ENCODE measurements around the gene GRK1. TPM values are rescaled to one million over a fixed set of nuclear protein-coding genes. Genes with fewer than 3 reads are reported as not detected.

GRK1 gene
- total RNA-seq, 1 experiment from 2014 or later = not detected

DNA sequence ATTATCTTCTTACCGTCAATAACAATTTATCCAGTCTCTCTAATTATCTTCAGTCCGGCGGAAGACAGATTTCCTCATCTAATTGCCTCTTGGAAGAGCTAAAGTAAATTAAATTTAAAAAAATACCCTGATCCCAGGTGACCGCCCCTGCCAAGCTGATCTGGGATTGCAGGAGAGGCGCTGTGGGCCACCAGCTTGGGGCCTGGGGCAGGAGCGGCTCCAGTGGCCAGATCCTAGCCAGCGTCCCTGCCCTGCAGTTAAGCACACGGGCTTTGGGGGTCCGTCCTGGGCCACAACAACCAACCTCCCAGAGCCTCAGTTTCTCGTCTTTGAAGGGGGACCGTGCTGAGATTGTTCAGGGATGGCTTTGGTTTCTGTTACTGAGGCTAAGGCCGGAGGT is 79.7 kb downstream of the GRK1 start:
- Histone ChIP-seq H3K36me3 (ENCODE audit: insufficient read depth, low read length) (no peaks in the 10 kb centered on the region), H3K9me2 (replicated peaks; ENCODE audit: insufficient read depth, low read length) (no peaks in the 10 kb centered on the region), H3K27me3 (ENCODE audit: low read length) (no peaks in the 10 kb centered on the region), H3K4me1 (ENCODE audit: low read length) (peaks cover 10% of the 10 kb centered on the region), H3K79me2 (ENCODE audit: low read length) (no peaks in the 10 kb centered on the region), H3K4me3 (ENCODE audit: low read length) (no peak overlapping the region), H4K20me1 (ENCODE audit: insufficient read depth, low read depth, low read length) (no peaks in the 10 kb centered on the region; the same call in 1 of the 2 replicates), H3K27ac (ENCODE audit: low read length) (no peak overlapping the region), H3K4me2 (ENCODE audit: low read depth, low read length, poor library complexity, severe bottlenecking) (no peak overlapping the region), H2AFZ (ENCODE audit: low read length) (no peak overlapping the region), H3K9me3 (ENCODE audit: low read length) (peaks cover 5% of the 10 kb centered on the region; the same call in 1 of the 2 replicates), H3K9ac (ENCODE audit: low read length) (no peak overlapping the region)
- DNase-seq = no peak

DNA sequence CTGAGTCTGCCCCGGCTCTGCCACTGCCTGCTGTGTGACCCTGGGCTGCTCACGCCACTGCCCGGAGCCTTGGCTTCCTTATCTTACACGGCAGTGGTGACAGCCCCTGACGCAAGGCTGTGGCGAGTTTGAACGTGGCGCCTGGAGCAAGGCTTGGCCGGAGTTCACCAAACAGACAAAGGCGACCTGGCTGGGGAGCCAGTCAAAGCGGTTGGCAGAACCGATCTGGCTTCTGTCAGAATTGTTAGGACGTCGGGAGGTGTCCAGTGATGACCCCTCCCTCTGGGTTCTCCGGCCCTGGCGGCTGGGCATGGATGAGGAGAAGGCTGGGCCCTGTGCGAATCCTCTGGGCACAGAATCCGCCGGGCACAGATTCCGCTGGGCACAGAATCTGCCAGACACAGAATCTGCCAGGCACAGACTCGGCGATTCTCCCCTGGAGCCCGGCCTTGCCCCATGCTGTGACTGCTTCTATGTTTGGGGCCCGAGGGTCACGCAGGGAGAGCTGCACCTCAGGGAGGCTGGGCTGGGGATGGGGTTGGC is 80.3 kb downstream of the GRK1 start:
- Histone ChIP-seq H3K27ac (ENCODE audit: low read length) (no peak overlapping the region), H3K9ac (ENCODE audit: low read length) (no peak overlapping the region), H3K9me2 (replicated peaks; ENCODE audit: insufficient read depth, low read length) (no peaks in the 10 kb centered on the region), H3K4me3 (ENCODE audit: low read length) (no peak overlapping the region), H3K27me3 (ENCODE audit: low read length) (no peaks in the 10 kb centered on the region), H4K20me1 (ENCODE audit: insufficient read depth, low read depth, low read length) (no peaks in the 10 kb centered on the region; the same call in 1 of the 2 replicates), H3K9me3 (ENCODE audit: low read length) (peaks cover 5% of the 10 kb centered on the region; the same call in 1 of the 2 replicates), H3K79me2 (ENCODE audit: low read length) (no peaks in the 10 kb centered on the region), H3K36me3 (ENCODE audit: insufficient read depth, low read length) (no peaks in the 10 kb centered on the region), H3K4me1 (ENCODE audit: low read length) (peaks cover 3% of the 10 kb centered on the region), H2AFZ (ENCODE audit: low read length) (no peak overlapping the region), H3K4me2 (ENCODE audit: low read depth, low read length, poor library complexity, severe bottlenecking) (no peak overlapping the region)
- no peak for DNase-seq

DNA sequence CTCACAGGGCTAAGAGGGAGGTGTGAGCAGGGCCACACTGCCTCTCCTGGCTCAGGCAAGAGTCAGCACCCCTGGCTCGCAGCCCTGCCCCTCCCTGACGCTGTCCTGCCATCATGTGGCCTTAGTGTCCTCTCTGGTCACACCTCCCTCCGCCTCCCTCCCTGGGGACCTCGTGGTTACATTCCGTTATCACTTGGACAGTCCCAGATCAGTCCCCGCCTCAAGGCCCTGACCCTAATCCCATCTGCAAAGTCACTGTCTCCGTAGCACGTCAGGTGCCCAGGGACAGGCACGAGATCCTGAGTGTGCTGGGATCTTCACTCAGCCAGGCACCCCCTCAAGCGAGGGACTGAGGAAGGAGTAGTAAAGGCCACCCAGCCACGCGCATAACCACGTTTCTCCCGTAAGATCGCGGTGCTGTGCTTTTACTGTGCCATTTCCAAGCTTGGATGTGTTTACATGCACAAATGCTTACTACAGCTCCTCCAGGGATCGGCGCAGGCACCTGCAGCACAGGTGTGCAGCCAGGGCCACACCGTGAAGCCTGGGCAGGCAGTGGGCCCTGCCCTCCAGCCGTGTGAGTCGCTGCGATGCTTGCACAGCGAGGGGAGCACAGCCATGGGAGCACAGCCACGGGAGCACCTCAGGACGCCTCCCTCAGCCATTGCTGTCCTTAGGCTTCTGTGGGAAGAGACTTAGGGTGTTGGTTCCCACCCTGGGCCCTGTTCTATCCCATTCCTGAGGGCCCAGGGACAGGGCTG is 81.3 kb downstream of the GRK1 start:
- H3K79me2 ChIP-seq (ENCODE audit: low read length) = no peaks in the 10 kb centered on the region
- no peaks in the 10 kb centered on the region for H3K27me3 ChIP-seq (ENCODE audit: low read length)
- DNase-seq = no peak
- no peaks in the 10 kb centered on the region for H4K20me1 ChIP-seq (ENCODE audit: insufficient read depth, low read depth, low read length)
- no peaks in the 10 kb centered on the region for H3K36me3 ChIP-seq (ENCODE audit: insufficient read depth, low read length)
- no peak overlapping the region for H3K4me2 ChIP-seq (ENCODE audit: low read depth, low read length, poor library complexity, severe bottlenecking)
- H3K27ac ChIP-seq (ENCODE audit: low read length) = no peak overlapping the region
- peaks cover 5% of the 10 kb centered on the region; the same call in 1 of the 2 replicates for H3K9me3 ChIP-seq (ENCODE audit: low read length)
- H2AFZ ChIP-seq (ENCODE audit: low read length) = no peak overlapping the region
- no peaks in the 10 kb centered on the region for H3K9me2 ChIP-seq (replicated peaks; ENCODE audit: insufficient read depth, low read length)
- H3K4me1 ChIP-seq (ENCODE audit: low read length) = no peaks in the 10 kb centered on the region
- H3K9ac ChIP-seq (ENCODE audit: low read length) = no peak overlapping the region
- no peak overlapping the region for H3K4me3 ChIP-seq (ENCODE audit: low read length)

DNA sequence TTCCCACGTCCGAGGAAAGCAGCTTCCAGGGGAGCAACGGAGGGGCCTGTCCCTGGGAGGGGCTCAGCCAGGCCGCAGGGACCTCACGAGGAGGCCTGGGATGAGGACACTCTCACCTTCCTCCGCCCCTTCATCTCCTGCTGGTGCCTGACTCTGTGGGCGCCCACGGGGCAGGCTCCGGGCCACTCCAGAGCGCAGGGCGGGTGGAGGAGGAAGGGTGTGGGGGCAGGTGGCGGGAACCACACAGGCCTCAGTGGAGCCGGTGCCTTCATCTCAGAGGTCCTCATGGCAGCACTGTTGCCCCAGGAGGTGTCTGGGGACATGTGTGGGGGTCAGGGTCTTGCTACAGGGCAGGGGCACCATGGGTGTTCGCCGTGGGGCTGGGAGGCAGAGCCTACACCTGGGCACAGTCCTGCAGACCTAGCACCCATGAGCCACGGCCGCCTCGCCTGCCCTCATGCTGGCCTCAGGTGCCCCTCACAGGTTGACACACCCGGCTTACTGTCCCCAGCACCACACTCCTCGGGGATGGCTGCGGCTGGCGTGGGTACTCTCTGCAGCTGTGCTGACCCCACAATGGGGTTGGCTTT is 81.9 kb downstream of the GRK1 start:
- H3K36me3 ChIP-seq (ENCODE audit: insufficient read depth, low read length) = no peaks in the 10 kb centered on the region

DNA sequence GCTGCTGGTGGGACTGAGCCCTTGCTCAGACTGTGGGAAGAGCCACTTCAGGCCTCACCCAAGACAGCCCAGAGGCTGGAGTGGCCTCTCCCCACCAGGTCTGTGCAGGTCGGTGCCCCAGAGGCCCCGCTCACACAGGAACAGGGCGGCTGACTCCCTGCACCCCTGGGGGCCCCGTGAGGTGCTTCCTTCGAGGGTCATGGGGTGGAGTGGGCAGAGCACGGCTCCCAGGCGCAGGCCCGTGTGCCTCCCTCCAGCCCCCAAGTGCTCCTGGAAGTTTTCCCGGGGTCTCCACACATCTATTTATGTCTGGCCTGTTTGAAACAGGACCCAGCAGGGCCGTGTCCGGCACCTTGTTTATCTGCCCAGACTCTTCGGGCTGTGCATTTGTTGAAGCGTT is 82.5 kb downstream of the GRK1 start:
- no peak for DNase-seq
- no peak overlapping the region for H3K4me3 ChIP-seq (ENCODE audit: low read length)
- no peaks in the 10 kb centered on the region for H3K36me3 ChIP-seq (ENCODE audit: insufficient read depth, low read length)
- H4K20me1 ChIP-seq (ENCODE audit: insufficient read depth, low read depth, low read length) = no peaks in the 10 kb centered on the region
- H3K9me3 ChIP-seq (ENCODE audit: low read length) = peaks cover 5% of the 10 kb centered on the region; the same call in 1 of the 2 replicates
- H3K9me2 ChIP-seq (replicated peaks; ENCODE audit: insufficient read depth, low read length) = no peaks in the 10 kb centered on the region
- no peaks in the 10 kb centered on the region for H3K4me1 ChIP-seq (ENCODE audit: low read length)
- no peak overlapping the region for H3K9ac ChIP-seq (ENCODE audit: low read length)
- no peak overlapping the region for H3K27ac ChIP-seq (ENCODE audit: low read length)
- no peak overlapping the region for H3K4me2 ChIP-seq (ENCODE audit: low read depth, low read length, poor library complexity, severe bottlenecking)
- H2AFZ ChIP-seq (ENCODE audit: low read length) = no peak overlapping the region
- no peaks in the 10 kb centered on the region for H3K79me2 ChIP-seq (ENCODE audit: low read length)
- H3K27me3 ChIP-seq (ENCODE audit: low read length) = no peaks in the 10 kb centered on the region

More for the DNA sequence above, 81.9 kb downstream of the GRK1 start:
- H3K27ac ChIP-seq (ENCODE audit: low read length) = no peak overlapping the region
- no peak overlapping the region for H2AFZ ChIP-seq (ENCODE audit: low read length)
- no peaks in the 10 kb centered on the region for H3K79me2 ChIP-seq (ENCODE audit: low read length)
- H3K9ac ChIP-seq (ENCODE audit: low read length) = no peak overlapping the region
- H3K4me1 ChIP-seq (ENCODE audit: low read length) = no peaks in the 10 kb centered on the region
- no peak overlapping the region for H3K4me3 ChIP-seq (ENCODE audit: low read length)
- no peaks in the 10 kb centered on the region for H3K27me3 ChIP-seq (ENCODE audit: low read length)
- H4K20me1 ChIP-seq (ENCODE audit: insufficient read depth, low read depth, low read length) = no peaks in the 10 kb centered on the region
- no peak for DNase-seq
- H3K4me2 ChIP-seq (ENCODE audit: low read depth, low read length, poor library complexity, severe bottlenecking) = no peak overlapping the region
- H3K9me2 ChIP-seq (replicated peaks; ENCODE audit: insufficient read depth, low read length) = no peaks in the 10 kb centered on the region
- H3K9me3 ChIP-seq (ENCODE audit: low read length) = peaks cover 5% of the 10 kb centered on the region; the same call in 1 of the 2 replicates

DNA sequence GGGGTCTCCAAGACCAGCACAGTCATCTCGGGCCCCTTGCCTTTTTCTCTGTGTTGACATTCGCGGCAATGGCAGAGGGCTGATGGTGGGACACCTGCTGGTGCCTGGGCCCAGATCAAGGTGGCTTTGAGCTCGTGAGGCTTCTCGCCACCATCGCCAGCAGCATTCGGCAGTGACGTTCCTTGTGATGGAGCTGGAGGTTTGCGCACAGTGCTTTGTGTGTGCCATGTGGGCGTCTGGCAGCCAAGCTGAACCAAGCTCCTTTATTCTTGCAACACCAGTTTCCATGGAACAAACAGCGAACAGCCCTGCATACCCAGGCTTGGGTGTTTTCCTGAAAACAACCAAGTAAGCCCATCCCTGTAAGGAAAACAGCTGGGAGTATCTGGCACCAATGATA is 82.9 kb downstream of the GRK1 start:
- peaks cover 5% of the 10 kb centered on the region; the same call in 1 of the 2 replicates for H3K9me3 ChIP-seq (ENCODE audit: low read length)
- no peak overlapping the region for H2AFZ ChIP-seq (ENCODE audit: low read length)
- H3K4me1 ChIP-seq (ENCODE audit: low read length) = no peaks in the 10 kb centered on the region
- no peaks in the 10 kb centered on the region for H3K79me2 ChIP-seq (ENCODE audit: low read length)
- no peak for DNase-seq
- no peaks in the 10 kb centered on the region for H3K36me3 ChIP-seq (ENCODE audit: insufficient read depth, low read length)
- H3K9me2 ChIP-seq (replicated peaks; ENCODE audit: insufficient read depth, low read length) = no peaks in the 10 kb centered on the region
- no peak overlapping the region for H3K4me3 ChIP-seq (ENCODE audit: low read length)
- H3K9ac ChIP-seq (ENCODE audit: low read length) = no peak overlapping the region
- H3K27me3 ChIP-seq (ENCODE audit: low read length) = no peaks in the 10 kb centered on the region
- H4K20me1 ChIP-seq (ENCODE audit: insufficient read depth, low read depth, low read length) = no peaks in the 10 kb centered on the region
- H3K27ac ChIP-seq (ENCODE audit: low read length) = no peak overlapping the region
- H3K4me2 ChIP-seq (ENCODE audit: low read depth, low read length, poor library complexity, severe bottlenecking) = no peak overlapping the region

DNA sequence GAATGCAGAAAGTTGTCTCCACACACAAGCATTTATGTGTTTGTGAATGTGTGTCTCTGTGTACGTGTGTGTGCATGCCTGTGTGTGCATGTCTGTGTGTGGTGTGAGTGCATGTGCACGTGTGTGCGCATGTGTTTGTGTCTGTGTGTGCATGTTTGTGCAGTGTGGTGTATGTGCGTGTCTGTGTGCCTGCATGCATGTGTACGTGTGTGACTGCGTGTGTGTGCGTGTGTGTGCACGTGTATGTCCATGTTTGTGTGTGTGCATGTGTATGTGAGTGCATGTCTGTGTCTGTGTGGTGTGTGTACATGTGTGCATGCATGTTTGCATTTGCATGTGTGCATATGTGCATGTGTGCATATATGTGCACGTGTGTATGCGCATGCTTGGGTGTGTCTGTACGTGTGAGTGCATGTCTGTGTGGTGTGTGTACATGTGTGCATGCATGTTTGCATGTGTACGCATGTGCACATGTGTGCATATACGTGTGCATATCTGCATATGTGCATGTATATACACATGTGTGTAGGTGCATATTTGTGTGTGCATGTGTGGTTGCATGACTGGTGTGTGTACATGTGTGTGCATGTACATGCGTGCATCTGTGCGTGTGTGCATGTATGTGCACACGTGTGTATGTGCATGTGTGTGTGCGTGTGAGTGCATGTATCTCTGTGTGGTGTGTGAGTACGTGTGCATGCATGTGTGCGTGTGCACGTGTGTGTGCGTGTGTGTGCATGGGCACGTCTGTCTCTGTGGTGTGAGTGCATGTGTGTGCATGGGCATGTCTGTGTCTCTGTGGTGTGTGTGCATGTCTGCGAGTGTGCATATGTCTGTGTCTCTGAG is 83.8 kb downstream of the GRK1 start:
- no peaks in the 10 kb centered on the region for H3K4me1 ChIP-seq (ENCODE audit: low read length)
- H3K4me3 ChIP-seq (ENCODE audit: low read length) = no peak overlapping the region
- H3K27ac ChIP-seq (ENCODE audit: low read length) = no peak overlapping the region
- H3K4me2 ChIP-seq (ENCODE audit: low read depth, low read length, poor library complexity, severe bottlenecking) = no peak overlapping the region
- H3K9ac ChIP-seq (ENCODE audit: low read length) = no peak overlapping the region
- H3K36me3 ChIP-seq (ENCODE audit: insufficient read depth, low read length) = no peaks in the 10 kb centered on the region
- H4K20me1 ChIP-seq (ENCODE audit: insufficient read depth, low read depth, low read length) = no peaks in the 10 kb centered on the region
- H2AFZ ChIP-seq (ENCODE audit: low read length) = no peak overlapping the region
- H3K79me2 ChIP-seq (ENCODE audit: low read length) = no peaks in the 10 kb centered on the region
- H3K27me3 ChIP-seq (ENCODE audit: low read length) = no peaks in the 10 kb centered on the region
- H3K9me3 ChIP-seq (ENCODE audit: low read length) = peaks cover 5% of the 10 kb centered on the region; the same call in 1 of the 2 replicates
- no peaks in the 10 kb centered on the region for H3K9me2 ChIP-seq (replicated peaks; ENCODE audit: insufficient read depth, low read length)
- no peak for DNase-seq

DNA sequence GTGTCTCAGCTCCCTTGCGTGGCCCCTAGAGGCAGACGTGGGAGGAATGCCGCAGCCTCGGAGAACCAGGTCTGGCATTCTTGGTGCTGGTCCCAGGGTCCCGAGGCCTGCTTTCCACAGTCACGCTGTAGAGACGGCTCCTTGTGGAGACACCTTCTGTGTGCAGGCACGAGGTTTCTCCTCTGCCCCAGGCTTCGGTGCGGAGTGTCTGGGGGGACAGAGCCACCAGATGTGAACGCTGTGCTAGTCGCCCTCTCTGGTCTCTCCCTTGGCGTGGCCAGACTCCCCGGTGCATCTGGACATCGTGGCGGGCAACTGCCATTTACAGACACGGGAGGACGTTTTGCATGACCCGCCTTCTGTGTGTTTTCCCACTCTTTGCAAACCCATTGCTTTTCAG is 84.5 kb downstream of the GRK1 start:
- Histone ChIP-seq H3K4me1 (ENCODE audit: low read length) (no peaks in the 10 kb centered on the region), H3K27ac (ENCODE audit: low read length) (no peak overlapping the region), H4K20me1 (ENCODE audit: insufficient read depth, low read depth, low read length) (no peaks in the 10 kb centered on the region), H3K27me3 (ENCODE audit: low read length) (no peaks in the 10 kb centered on the region), H3K4me2 (ENCODE audit: low read depth, low read length, poor library complexity, severe bottlenecking) (no peak overlapping the region), H3K4me3 (ENCODE audit: low read length) (no peak overlapping the region), H2AFZ (ENCODE audit: low read length) (no peak overlapping the region), H3K36me3 (ENCODE audit: insufficient read depth, low read length) (no peaks in the 10 kb centered on the region), H3K9ac (ENCODE audit: low read length) (no peak overlapping the region), H3K79me2 (ENCODE audit: low read length) (no peaks in the 10 kb centered on the region), H3K9me2 (replicated peaks; ENCODE audit: insufficient read depth, low read length) (no peaks in the 10 kb centered on the region), H3K9me3 (ENCODE audit: low read length) (peaks cover 5% of the 10 kb centered on the region; the same call in 1 of the 2 replicates)
- DNase-seq = no peak

Data from Karpas-422 (cell line).